Small intestine (tissue), 7 donors: ENCODE data around the gene RBM39. TPM values are rescaled to one million over a fixed set of nuclear protein-coding genes. Genes with fewer than 3 reads are reported as not detected.
"Not testable (repeated sequence)": the region's sequence is repeated elsewhere in the genome, so short reads cannot be mapped to it uniquely, and the experiment has no call there.

ENCODE experiments used
- DNase-seq, 2 donors: peaks; one replicate each; pipeline versions ENCODE4 v3.0.0 to v3.0.0-alpha.2; 2013
- FAIRE-seq: peaks from 2 replicates; lab custom pipeline; 2012; peaks lifted over from hg19 to GRCh38; lab: Jason Lieb, UNC
- H3K27ac ChIP-seq, 3 donors: one replicate each; pipeline ENCODE4 v1.5.1; 2013; ENCODE audit warnings: low read length in 2 of 3, mild to moderate bottlenecking in 2 of 3, control low read depth in 1 of 3, inconsistent platforms in 1 of 3, low read depth in 1 of 3, moderate library complexity in 1 of 3
- H3K27me3 ChIP-seq, 3 donors: one replicate each; pipeline ENCODE4 v1.6.1; 2013; ENCODE audit warnings: low read length in 3 of 3, inconsistent platforms in 1 of 3; ENCODE audit not compliant: control insufficient read depth in 3 of 3, insufficient read depth in 3 of 3
- H3K36me3 ChIP-seq, 3 donors: one replicate each; pipeline ENCODE4 v1.6.1; 2013; ENCODE audit warnings: low read length in 3 of 3, inconsistent platforms in 1 of 3, low read depth in 1 of 3, mild to moderate bottlenecking in 1 of 3, moderate library complexity in 1 of 3; ENCODE audit not compliant: control insufficient read depth in 3 of 3, insufficient read depth in 2 of 3
- H3K4me1 ChIP-seq, 3 donors: one replicate each; pipeline ENCODE4 v1.6.1; 2013; ENCODE audit warnings: low read length in 2 of 3, inconsistent platforms in 1 of 3, low read depth in 1 of 3, mild to moderate bottlenecking in 1 of 3, moderate library complexity in 1 of 3; ENCODE audit not compliant: control insufficient read depth in 3 of 3, insufficient read depth in 2 of 3
- H3K4me3 ChIP-seq, 3 donors: one replicate each; pipeline ENCODE4 v1.5.1; 2013; ENCODE audit warnings: low read length in 3 of 3, control low read depth in 1 of 3, inconsistent platforms in 1 of 3, low read depth in 1 of 3, mild to moderate bottlenecking in 1 of 3, moderate library complexity in 1 of 3
- H3K9me3 ChIP-seq, 2 donors: one replicate each; pipeline ENCODE4 v1.6.1; 2013; ENCODE audit warnings: low read depth in 1 of 2, low read length in 1 of 2; ENCODE audit not compliant: control insufficient read depth in 2 of 2, insufficient read depth in 1 of 2
- WGBS, 3 donors: extraction: QIAGEN DNeasy Blood & Tissue Kit; methylation state at CpG; one replicate each; pipeline ENCODE4 v1.1.7; 2013; 5-methylcytosine and 5-hydroxymethylcytosine counted together
- polyA plus RNA-seq, 4 donors: library from polyadenylated mRNA; stranded (reverse) in 3 of 4; unstranded in 1 of 4; fragments of 200-250 nt in 3 of 4; fragments of 120-200 nt in 1 of 4; gene quantifications; one replicate each; pipeline versions ENCODE4 v1.2.1 to v1.2.3, GENCODE V29; 2013
- donor health status: healthy with polysubstance abuse.
- donor health status: control.
- donor health status: control.
- donor health status: Bipolar disorder and iron deficiency.
- donor health status: healthy.

The RBM39 gene
- polyA plus RNA-seq, 4 donors: 148 to 418 (median 215) TPM

- H3K4me1 ChIP-seq: no peaks in the 10 kb centered on the region
- WGBS, 3 donors: 91 to 94% (median 91%) methylated on average over 13 of the region's 13 CpGs
- H3K27ac ChIP-seq: no peak overlapping the region
- FAIRE-seq (no peak), DNase-seq (no peak)
- no peaks in the 10 kb centered on the region for H3K9me3 ChIP-seq
- no peaks in the 10 kb centered on the region for H3K27me3 ChIP-seq
- peaks cover 48 to 81% (median 57%) of the 10 kb centered on the region in 3 donors for H3K36me3 ChIP-seq
- no peak overlapping the region for H3K4me3 ChIP-seq
These were observed 21.6 kb downstream of the RBM39 start for GRCh38 chr20:35720165-35721123.

- H3K27me3 ChIP-seq: no peaks in the 10 kb centered on the region
- WGBS, 3 donors: 69 to 71% (median 70%) methylated on average over 8 of the region's 8 CpGs
- no peak overlapping the region for H3K27ac ChIP-seq
- no peak overlapping the region for H3K4me3 ChIP-seq
- no peak for DNase-seq
- H3K4me1 ChIP-seq: no peaks in the 10 kb centered on the region
- peaks cover 45 to 82% (median 56%) of the 10 kb centered on the region in 3 donors for H3K36me3 ChIP-seq
- no peaks in the 10 kb centered on the region for H3K9me3 ChIP-seq
- FAIRE-seq: no peak
These were observed 22.3 kb downstream of the RBM39 start for GRCh38 chr20:35719717-35720116.

DNA sequence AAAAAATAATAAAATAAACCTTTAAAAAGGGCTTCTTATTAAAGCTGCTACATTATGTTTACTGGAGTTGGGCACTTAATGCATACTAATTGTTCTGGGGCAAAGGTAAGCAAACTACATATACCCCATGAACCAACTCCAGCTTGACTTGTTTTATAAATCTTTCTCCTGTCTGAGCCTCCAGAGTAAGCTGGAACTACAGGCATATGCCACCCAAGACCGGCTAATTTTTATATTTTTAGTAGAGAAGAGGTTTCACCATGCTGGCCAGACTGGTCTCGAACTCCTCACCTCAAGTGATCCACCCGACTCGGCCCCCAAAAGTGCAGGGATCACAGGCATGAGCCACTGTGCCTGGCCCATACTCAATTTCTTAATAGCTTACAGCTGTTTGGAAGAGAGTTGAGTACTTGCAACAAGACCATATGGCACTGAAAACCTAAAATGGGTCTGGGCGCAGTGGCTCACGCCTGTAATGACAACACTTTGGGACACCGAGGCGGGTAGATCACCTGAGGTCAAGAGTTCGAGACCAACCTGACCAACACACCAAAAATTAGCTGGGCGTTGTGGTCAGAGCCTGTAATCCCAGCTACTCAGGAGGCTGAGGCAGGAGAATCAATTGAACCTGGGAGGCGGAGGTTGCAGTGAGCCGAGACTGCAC is 23.0 kb downstream of the RBM39 start:
- Histone ChIP-seq H3K27ac (no peak overlapping the region), H3K27me3 (no peaks in the 10 kb centered on the region), H3K36me3 (peaks cover 45 to 80% (median 57%) of the 10 kb centered on the region in 3 donors), H3K4me3 (no peak overlapping the region), H3K9me3 (no peaks in the 10 kb centered on the region), H3K4me1 (no peaks in the 10 kb centered on the region)
- WGBS, 3 donors: 87 to 92% (median 90%) methylated on average over 12 of the region's 12 CpGs
- FAIRE-seq (no peak), DNase-seq (no peak)

DNA sequence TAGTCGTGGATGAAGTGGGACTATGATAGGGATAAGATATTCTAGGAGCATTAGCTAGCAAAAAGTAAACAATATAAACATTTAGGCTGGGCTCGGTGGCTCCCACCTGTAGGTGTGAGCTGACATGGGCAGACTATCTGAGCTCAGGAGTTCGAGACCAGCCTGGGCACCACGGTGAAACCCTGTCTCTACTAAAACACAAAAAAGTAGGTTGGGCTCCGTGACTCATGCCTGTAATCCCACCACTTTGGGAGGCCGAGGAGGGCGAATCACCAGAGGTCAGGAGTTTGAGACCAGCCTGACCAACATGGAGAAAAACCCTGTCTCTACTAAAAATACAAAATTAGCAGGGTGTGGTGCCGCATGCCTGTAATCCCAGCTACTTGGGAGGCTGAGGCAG is 23.7 kb downstream of the RBM39 start:
- not testable (repeated sequence) for H3K27me3 ChIP-seq, H3K9me3 ChIP-seq, H3K4me3 ChIP-seq, H3K4me1 ChIP-seq, FAIRE-seq, H3K27ac ChIP-seq, DNase-seq
- whole genome bisulfite sequencing, 3 donors: 86 to 87% (median 87%) methylated on average over 8 of the region's 8 CpGs
- H3K36me3 ChIP-seq: peaks cover 44 to 77% (median 57%) of the 10 kb centered on the region in 3 donors

- H3K9me3 ChIP-seq: no peaks in the 10 kb centered on the region
- H3K27ac ChIP-seq: no peak overlapping the region
- 94 to 97% (median 96%) methylated on average over 4 of the region's 4 CpGs for WGBS, 3 donors
- no peak for FAIRE-seq
- H3K36me3 ChIP-seq: peaks cover 48 to 76% (median 53%) of the 10 kb centered on the region in 3 donors
- H3K27me3 ChIP-seq: no peaks in the 10 kb centered on the region
- no peak for DNase-seq
- H3K4me1 ChIP-seq: no peaks in the 10 kb centered on the region
- H3K4me3 ChIP-seq: no peak overlapping the region
These were observed 25.7 kb downstream of the RBM39 start for GRCh38 chr20:35716330-35716729.

GRCh38 chr20:35715652-35716051 is 26.4 kb downstream of the RBM39 start:
- no peak overlapping the region for H3K27ac ChIP-seq
- no peak overlapping the region for H3K4me3 ChIP-seq
- H3K4me1 ChIP-seq: no peaks in the 10 kb centered on the region
- DNase-seq (no peak), FAIRE-seq (no peak)
- peaks cover 48 to 69% (median 51%) of the 10 kb centered on the region in 3 donors for H3K36me3 ChIP-seq
- 90 to 99% (median 92%) methylated on average over 2 of the region's 2 CpGs for WGBS, 3 donors
- no peaks in the 10 kb centered on the region for H3K9me3 ChIP-seq
- no peaks in the 10 kb centered on the region for H3K27me3 ChIP-seq

- DNase-seq (no peak), FAIRE-seq (no peak)
- H3K4me1 ChIP-seq: no peaks in the 10 kb centered on the region
- H3K9me3 ChIP-seq: no peaks in the 10 kb centered on the region
- no peak overlapping the region for H3K27ac ChIP-seq
- H3K4me3 ChIP-seq: no peak overlapping the region
- 77 to 80% (median 78%) methylated on average over 4 of the region's 4 CpGs for WGBS, 3 donors
- H3K36me3 ChIP-seq: peaks cover 37 to 54% (median 45%) of the 10 kb centered on the region in 3 donors
- H3K27me3 ChIP-seq: no peaks in the 10 kb centered on the region
These were observed 27.9 kb downstream of the RBM39 start for GRCh38 chr20:35714127-35714526.

DNA sequence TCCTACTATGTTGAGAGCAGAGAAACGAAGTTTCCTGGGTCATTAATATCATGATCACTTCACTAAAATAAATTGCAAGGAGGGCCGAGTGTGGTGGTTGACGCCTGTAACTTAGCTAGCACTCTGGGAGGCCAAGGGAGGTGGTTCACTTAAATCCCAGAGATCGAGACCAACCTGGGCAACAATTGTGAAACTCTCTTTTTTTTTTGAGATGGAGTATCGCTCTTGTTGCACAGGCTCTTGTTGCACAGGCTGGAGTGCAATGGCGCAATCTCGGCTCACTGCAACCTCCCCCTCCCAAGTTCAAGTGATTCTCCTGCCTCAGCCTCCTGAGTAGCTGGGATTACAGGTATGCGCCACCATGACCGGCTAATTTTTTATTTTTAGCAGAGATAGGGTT is 28.9 kb downstream of the RBM39 start:
- not testable (repeated sequence) for H3K4me3 ChIP-seq, H3K27ac ChIP-seq, FAIRE-seq, H3K9me3 ChIP-seq, DNase-seq, H3K27me3 ChIP-seq, H3K4me1 ChIP-seq
- 85 to 88% (median 85%) methylated on average over 9 of the region's 9 CpGs for WGBS, 3 donors
- peaks cover 35 to 44% (median 41%) of the 10 kb centered on the region in 3 donors for H3K36me3 ChIP-seq
